GM23248 (cell line): ENCODE results near the gene RGS17.

ENCODE experiments used
- EZH2 ChIP-seq: fragments of 200-600 bp; sonication (generic); IDR thresholded peaks from 2 replicates; pipeline ENCODE4 v1.6.1; 2018; ENCODE audit warnings: antibody characterized with exemption, mild to moderate bottlenecking; ENCODE audit not compliant: insufficient read depth, poor library complexity, severe bottlenecking
- EZH2phosphoT487 ChIP-seq: fragments of 200-600 bp; sonication (generic); IDR thresholded peaks from 2 replicates; pipeline ENCODE4 v1.6.1; 2018; ENCODE audit warnings: antibody characterized with exemption, moderate library complexity, mild to moderate bottlenecking, low read depth; ENCODE audit not compliant: insufficient read depth

DNA sequence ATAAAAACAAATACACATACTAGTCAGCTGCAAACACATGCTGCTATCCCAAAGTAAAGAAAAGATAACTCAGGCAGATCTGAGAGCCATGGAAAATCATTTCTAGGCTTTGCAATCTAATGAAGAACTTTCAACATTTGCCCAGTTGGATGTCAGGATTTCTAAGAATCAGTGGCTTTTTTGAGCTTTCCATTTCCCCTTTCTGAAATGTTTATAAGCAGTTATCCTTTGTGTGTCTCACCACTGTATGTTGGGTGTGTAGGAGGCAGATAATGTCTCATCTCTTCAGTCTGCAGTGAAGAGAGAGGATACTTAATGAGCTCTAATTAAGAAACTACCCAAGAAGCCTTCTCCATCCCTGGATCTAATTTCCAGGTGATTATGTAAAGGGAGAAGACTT, 43.6 kb downstream of the RGS17 start:
- TF ChIP-seq EZH2 (no peak), EZH2phosphoT487 (no peak)
